Body of pancreas (tissue), 4 donors: ENCODE results near the gene SLC25A31. TPM values are rescaled to one million over a fixed set of nuclear protein-coding genes. Genes with fewer than 3 reads are reported as not detected.

ENCODE experiments used
- ATAC-seq: fragments of 150-250 bp; one replicate; pipeline ENCODE4 v1.9.1; 2016
- DNase-seq, 4 donors: peaks; one replicate each; pipeline ENCODE4 v3.0.0-alpha.2; 2019
- H3K27ac ChIP-seq, 4 donors: fragments of 200-600 bp; sonication (generic); 1 replicate in 3 of 4; 2 replicates in 1 of 4; pipeline versions ENCODE4 v1.5.1 to v1.6.1; 2016 to 2019; ENCODE audit warnings: mild to moderate bottlenecking in 1 of 4, mixed read lengths in 1 of 4, moderate library complexity in 1 of 4
- H3K27me3 ChIP-seq, 2 donors: fragments of 200-600 bp; sonication (generic); one replicate each; pipeline ENCODE4 v1.6.0; 2016; ENCODE audit warnings: mild to moderate bottlenecking in 1 of 2
- H3K36me3 ChIP-seq, 2 donors: fragments of 200-600 bp; sonication (generic); replicated peaks in 1 of 2; 2 replicates each; pipeline ENCODE4 v1.5.1; 2016; ENCODE audit warnings: low read depth in 2 of 2; ENCODE audit not compliant: insufficient read depth in 1 of 2
- H3K4me1 ChIP-seq: fragments of 200-600 bp; sonication (generic); one replicate; pipeline ENCODE4 v1.6.0; 2016
- H3K4me3 ChIP-seq, 2 donors: fragments of 200-600 bp; sonication (generic); 1 replicate in 1 of 2; 2 replicates in 1 of 2; pipeline ENCODE4 v1.5.1; 2016 to 2019
- H3K9me3 ChIP-seq, 3 donors: fragments of 200-600 bp; sonication (generic); 1 replicate in 2 of 3; 2 replicates in 1 of 3; pipeline ENCODE4 v1.5.1; 2016
- CTCF ChIP-seq, 7 experiments: fragments of 450-650 bp in 4 of 7; fragments of 200-600 bp in 3 of 7; sonication (generic) in 3 of 7; IDR thresholded peaks; one replicate each; pipeline ENCODE4 v1.5.1; 2016 to 2019; ENCODE audit warnings: antibody characterized with exemption in 7 of 7
- POLR2A ChIP-seq, 3 donors: fragments of 450-650 bp; IDR thresholded peaks; one replicate each; pipeline ENCODE4 v1.6.1; 2016; ENCODE audit warnings: antibody characterized with exemption in 3 of 3, mild to moderate bottlenecking in 2 of 3
- WGBS, 2 donors: methylation state at CpG; one replicate each; pipeline ENCODE4 v1.1.5; 2017; 5-methylcytosine and 5-hydroxymethylcytosine counted together
- intact Hi-C: fragments of 100-400 bp; cut with DNase I; formaldehyde crosslinking; loops from one replicate; pipeline ENCODE4 v1.15.1; 2023
- total RNA-seq, 2 donors: library from RNA; depleted of rRNA; stranded (reverse); fragments of >200 nt; gene quantifications; one replicate each; pipeline ENCODE4 v1.1.0, GENCODE V29; 2016

SLC25A31 gene
- total RNA-seq, 2 donors from 2014 or later: not detected

GRCh38 chr4:127809173-127809800, 79.1 kb downstream of the SLC25A31 start:
- H3K4me1 ChIP-seq: no peaks in the 10 kb centered on the region
- no peak overlapping the region for H3K4me3 ChIP-seq
- H3K9me3 ChIP-seq: no peaks in the 10 kb centered on the region
- no peaks in the 10 kb centered on the region for H3K27me3 ChIP-seq
- DNase-seq: no peak
- H3K27ac ChIP-seq: no peak overlapping the region
- intact Hi-C loops: no loop called here
- ATAC-seq: no peak
- no peak for TF ChIP-seq CTCF (IDR thresholded peaks at IDR 0.05)
- no peak for TF ChIP-seq POLR2A (IDR thresholded peaks at IDR 0.05)
- WGBS, 2 donors: 87 to 88% methylated on average over 6 of the region's 6 CpGs
- H3K36me3 ChIP-seq: peaks cover 0 to 6% of the 10 kb centered on the region in 2 donors

GRCh38 chr4:127810551-127810950, 80.4 kb downstream of the SLC25A31 start:
- no peak for TF ChIP-seq POLR2A (IDR thresholded peaks at IDR 0.05)
- TF ChIP-seq CTCF (IDR thresholded peaks at IDR 0.05): no peak
- Histone ChIP-seq H3K9me3 (no peaks in the 10 kb centered on the region), H3K4me3 (no peak overlapping the region), H3K4me1 (no peaks in the 10 kb centered on the region), H3K27ac (no peak overlapping the region), H3K36me3 (peaks cover 0 to 4% of the 10 kb centered on the region in 2 donors), H3K27me3 (no peaks in the 10 kb centered on the region)
- WGBS, 2 donors: 91 to 99% methylated on average over 3 of the region's 3 CpGs
- no peak for DNase-seq
- no peak for ATAC-seq
- intact Hi-C loops: no loop called here

GRCh38 chr4:127822430-127822829, 92.2 kb downstream of the SLC25A31 start:
- H3K27me3 ChIP-seq: no peaks in the 10 kb centered on the region
- H3K4me3 ChIP-seq: no peak overlapping the region
- no peak for TF ChIP-seq POLR2A (IDR thresholded peaks at IDR 0.05)
- no peak for TF ChIP-seq CTCF (IDR thresholded peaks at IDR 0.05)
- no peak overlapping the region for H3K27ac ChIP-seq
- DNase-seq (no peak), ATAC-seq (no peak)
- H3K4me1 ChIP-seq: no peaks in the 10 kb centered on the region
- intact Hi-C loops: no loop called here
- peaks cover 0 to 9% of the 10 kb centered on the region in 2 donors for H3K36me3 ChIP-seq
- H3K9me3 ChIP-seq: no peaks in the 10 kb centered on the region
- 55 to 66% methylated on average over 2 of the region's 2 CpGs for WGBS, 2 donors

Other genes with a start within 250 kb of the SLC25A31 start
- gene INTU, start 97.4 kb upstream of the SLC25A31 start, total RNA-seq: 1 to 10 TPM; 7.6 to 8.0 TPM
- 1 to 10 TPM; 3.6 to 9.6 TPM for gene HSPA4L, start 51.9 kb downstream of the SLC25A31 start, total RNA-seq
- 1 to 10 TPM in 1 of 2 donors, not detected in 1; 1.8 TPM for gene PLK4, start 150.5 kb downstream of the SLC25A31 start, total RNA-seq
- 10 to 100 TPM; 12.5 to 27.0 TPM for gene MFSD8, start 234.8 kb downstream of the SLC25A31 start, total RNA-seq
- gene ABHD18, start 235.0 kb downstream of the SLC25A31 start, total RNA-seq: 10 to 100 TPM; 10.1 to 10.5 TPM